Adrenal gland (tissue), 12 donors: ENCODE results near the gene WIPI1. TPM values are rescaled to one million over a fixed set of nuclear protein-coding genes. Genes with fewer than 3 reads are reported as not detected.
"Not testable (repeated sequence)": the region's sequence is repeated elsewhere in the genome, so short reads cannot be mapped to it uniquely, and the experiment has no call there.

Experiments
- DNase-seq, 7 donors: peaks; one replicate each; pipeline ENCODE4 v3.0.0-alpha.2; 2019 to 2020
- H3K27ac ChIP-seq, 5 donors: fragments of 200-600 bp; sonication (generic) in 4 of 5; 1 replicate in 3 of 5; 2 replicates in 2 of 5; pipeline versions ENCODE4 v1.5.1 to v1.8.0; 2016 to 2020; ENCODE audit warnings: mild to moderate bottlenecking in 1 of 5
- H3K27me3 ChIP-seq: fragments of 200-600 bp; 2 replicates; pipeline ENCODE4 v1.8.0; 2021
- H3K36me3 ChIP-seq, 2 donors: fragments of 200-600 bp; replicated peaks in 1 of 2; 1 replicate in 1 of 2; 2 replicates in 1 of 2; pipeline versions ENCODE4 v1.5.1 to v1.8.0; 2018 to 2022
- H3K4me1 ChIP-seq, 2 donors: fragments of 200-600 bp; replicated peaks in 1 of 2; 1 replicate in 1 of 2; 2 replicates in 1 of 2; pipeline versions ENCODE4 v1.5.1 to v1.8.0; 2018 to 2021
- H3K4me3 ChIP-seq, 4 donors: fragments of 200-600 bp; sonication (generic) in 3 of 4; one replicate each; pipeline ENCODE4 v1.5.1; 2016 to 2018
- H3K9me3 ChIP-seq, 3 donors: fragments of 200-600 bp; sonication (generic) in 1 of 3; replicated peaks in 1 of 3; 1 replicate in 2 of 3; 2 replicates in 1 of 3; pipeline versions ENCODE4 v1.5.1 to v1.8.0; 2016 to 2021
- CTCF ChIP-seq, 6 experiments: fragments of 450-650 bp in 4 of 6; fragments of 200-600 bp in 2 of 6; sonication (generic) in 1 of 6; IDR thresholded peaks; 1 replicate in 5 of 6; 2 replicates in 1 of 6; pipeline versions ENCODE4 v1.5.1 to v1.8.0; 2016 to 2021; ENCODE audit warnings: antibody characterized with exemption in 6 of 6, mild to moderate bottlenecking in 2 of 6, moderate library complexity in 1 of 6
- POLR2A ChIP-seq, 2 donors: fragments of 450-650 bp; IDR thresholded peaks; one replicate each; pipeline ENCODE4 v1.6.1; 2017; ENCODE audit warnings: antibody characterized with exemption in 2 of 2, mild to moderate bottlenecking in 2 of 2, moderate library complexity in 1 of 2
- WGBS, 4 donors: extraction: QIAGEN DNeasy Blood & Tissue Kit in 2 of 4; methylation state at CpG; one replicate each; pipeline versions ENCODE4 v1.1.5 to v1.1.7; 2013 to 2017; 5-methylcytosine and 5-hydroxymethylcytosine counted together
- intact Hi-C, 2 donors: fragments of 100-400 bp; cut with DNase I; formaldehyde crosslinking; loops; one replicate each; pipeline versions ENCODE4 v1.14.1 to v1.15.0; 2022 to 2023
- polyA plus RNA-seq, 3 donors: library from polyadenylated mRNA; stranded (reverse); fragments of 200-250 nt in 2 of 3; fragments of 350-450 nt in 1 of 3; fragmentation: Illumina TruSeq in 1 of 3; extraction: RNeasy Lipid Tissue Mini Kit (QIAGEN cat#74804) in 1 of 3; gene quantifications; one replicate each; pipeline ENCODE4 v1.2.3, GENCODE V29; 2013 to 2014
- total RNA-seq, 9 donors: library from RNA; depleted of rRNA in 4 of 9; stranded (reverse); fragments of >200 nt in 4 of 9; fragments of 120-200 nt in 1 of 9; fragmentation: NEBNext Ultra II Directional in 1 of 9; extraction: Animal tissue kit (Norgen Biotek cat#: 25700) in 1 of 9; gene quantifications; one replicate each; pipeline versions ENCODE4 v1.1.0 to v1.2.4, GENCODE V29; 2013 to 2023
- donor health status: healthy with polysubstance abuse.
- donor health status: Bipolar disorder and iron deficiency.
- donor health status: DM: yes; HTN: yes; CAD: no.
- donor health status: DM: no; HTN: no; CAD: no.
- donor health status: DM: no; HTN: no; CAD: no.
- donor health status: DM: yes; HTN: yes; CAD: no.

Gene WIPI1
- total and polyA plus RNA-seq, 12 donors = 19.3 to 148 (median 39.7) TPM

- 93 to 100% (median 96%) methylated on average over 5 of the region's 5 CpGs for WGBS, 4 donors
- TF ChIP-seq POLR2A (IDR thresholded peaks at IDR 0.05) (no peak), CTCF (IDR thresholded peaks at IDR 0.05) (no peak)
- Histone ChIP-seq H3K9me3 (no peaks in the 10 kb centered on the region), H3K4me3 (no peak overlapping the region), H3K4me1 (peaks cover 5 to 17% of the 10 kb centered on the region in 2 donors), H3K27ac (no peak overlapping the region), H3K36me3 (no peaks in the 10 kb centered on the region), H3K27me3 (no peaks in the 10 kb centered on the region)
- intact Hi-C loops = no loop called here
- no peak for DNase-seq
Observed at GRCh38 chr17:68499587-68499986, 42.3 kb upstream of the WIPI1 start.

- TF ChIP-seq CTCF (IDR thresholded peaks at IDR 0.05) (no peak), POLR2A (IDR thresholded peaks at IDR 0.05) (no peak)
- H3K27me3 ChIP-seq = no peaks in the 10 kb centered on the region
- 25 to 34% (median 27%) methylated on average over 7 of the region's 7 CpGs for WGBS, 4 donors
- H3K4me1 ChIP-seq = peaks cover 6 to 18% of the 10 kb centered on the region in 2 donors
- H3K27ac ChIP-seq = peak overlapping the region in 3 of 5 donors; percentile 21 to 67 (median 65)
- H3K9me3 ChIP-seq = no peaks in the 10 kb centered on the region
- DNase-seq = peak; percentile 74 to 89 (median 86)
- no peaks in the 10 kb centered on the region for H3K36me3 ChIP-seq
- intact Hi-C loops = no loop called here
- H3K4me3 ChIP-seq = peak overlapping the region in 1 of 4 donors; percentile 14
Observed at GRCh38 chr17:68498479-68499326, 41.4 kb upstream of the WIPI1 start.

- TF ChIP-seq POLR2A (IDR thresholded peaks at IDR 0.05) (no peak), CTCF (IDR thresholded peaks at IDR 0.05) (no peak)
- Histone ChIP-seq H3K4me1 (peaks cover 14 to 26% of the 10 kb centered on the region in 2 donors), H3K4me3 (peak overlapping the region in 1 of 4 donors; percentile 14), H3K27ac (peak overlapping the region in 3 of 5 donors; percentile 21 to 67 (median 65)), H3K36me3 (no peaks in the 10 kb centered on the region), H3K27me3 (no peaks in the 10 kb centered on the region), H3K9me3 (no peaks in the 10 kb centered on the region)
- 1 to 5% (median 3%) methylated on average over 3 of the region's 3 CpGs for WGBS, 4 donors
- DNase-seq = peak in 3 of 7 donors; percentile 35 to 60 (median 51)
- intact Hi-C loops = no loop called here
Observed at GRCh38 chr17:68497885-68498319, 40.6 kb upstream of the WIPI1 start.

GRCh38 chr17:68495081-68495480 lies 37.8 kb upstream of the WIPI1 start:
- Histone ChIP-seq H3K4me1 (peaks cover 32 to 44% of the 10 kb centered on the region in 2 donors), H3K9me3 (no peaks in the 10 kb centered on the region), H3K27ac (no peak overlapping the region), H3K27me3 (no peaks in the 10 kb centered on the region), H3K36me3 (no peaks in the 10 kb centered on the region), H3K4me3 (no peak overlapping the region)
- TF ChIP-seq POLR2A (IDR thresholded peaks at IDR 0.05) = no peak
- TF ChIP-seq CTCF (IDR thresholded peaks at IDR 0.05) = no peak
- intact Hi-C loops = no loop called here
- no peak for DNase-seq
- WGBS, 4 donors = 82 to 88% (median 85%) methylated on average over 4 of the region's 4 CpGs

GRCh38 chr17:68492394-68493054 lies 35.2 kb upstream of the WIPI1 start:
- intact Hi-C loops, DNase-seq, H3K36me3 ChIP-seq, H3K27me3 ChIP-seq, H3K9me3 ChIP-seq: not testable (repeated sequence)
- whole genome bisulfite sequencing, 4 donors = 69 to 87% (median 74%) methylated on average over 7 to 8 of the region's 8 CpGs
- H3K4me1 ChIP-seq = peaks cover 27 to 29% of the 10 kb centered on the region in 2 donors
- peak overlapping the region in 1 of 4 donors; percentile 35 for H3K4me3 ChIP-seq
- H3K27ac ChIP-seq = peak overlapping the region in 4 of 5 donors; percentile 24 to 58 (median 45)
